GM21825 (cell line): ENCODE data around the gene RUVBL1.

ENCODE experiments used
- ATAC-seq: cut with Tn5 transposase; IDR thresholded peaks from one replicate; pipeline ENCODE4 v1.9.1; 2021; ENCODE audit warnings: mild to moderate bottlenecking, moderate library complexity; ENCODE audit not compliant: unreplicated experiment

RUVBL1 gene

DNA sequence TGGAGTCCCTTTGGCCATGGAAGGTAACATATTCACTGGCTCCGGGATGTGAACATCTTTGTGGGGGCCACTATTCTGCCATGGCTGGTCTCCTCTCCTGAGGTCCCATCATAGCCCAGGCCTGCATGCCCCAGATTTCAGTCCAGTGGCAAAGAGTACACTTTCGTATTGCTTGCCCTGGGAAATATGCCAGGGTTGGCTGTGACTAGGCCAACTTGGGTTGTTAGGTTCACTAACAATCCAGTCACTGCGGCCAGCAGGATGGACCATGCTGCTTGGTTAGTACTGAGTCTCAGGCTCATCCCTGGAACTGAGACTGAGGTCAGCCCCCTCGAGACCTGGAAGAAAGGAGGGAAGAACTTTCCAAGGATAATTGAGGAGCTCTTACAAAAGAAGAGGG, 19.9 kb upstream of the RUVBL1 start:
- ATAC-seq, result no peak

DNA sequence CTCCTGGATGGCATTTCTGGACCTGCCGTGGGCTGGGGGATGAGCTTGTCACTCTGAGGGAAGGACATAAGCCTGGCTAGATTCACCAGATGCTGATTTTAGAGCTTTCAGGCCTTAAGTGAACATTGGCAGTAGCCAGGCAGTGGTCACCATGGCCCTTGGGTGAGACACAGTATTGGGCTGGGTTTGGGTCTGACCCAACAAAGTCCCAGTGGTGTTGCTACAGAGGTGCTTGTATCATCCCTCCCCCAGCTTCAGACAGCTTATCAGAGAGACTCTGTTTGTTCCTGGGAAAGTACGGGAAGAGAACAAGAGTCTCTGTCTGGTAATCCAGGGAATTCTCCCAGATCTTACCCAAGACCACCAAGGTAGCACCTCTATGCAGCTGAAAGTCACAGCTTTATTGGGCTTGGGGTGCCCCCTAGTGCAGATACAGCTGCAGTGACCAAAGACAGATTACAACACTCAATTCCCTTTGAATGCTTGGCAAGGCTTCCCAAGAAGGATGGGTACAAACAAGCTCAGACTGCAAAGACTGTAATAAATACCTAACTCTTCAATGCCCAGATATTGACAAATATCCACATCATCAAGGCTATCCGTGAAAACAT, 9.8 kb upstream of the RUVBL1 start:
- no peak for ATAC-seq

DNA sequence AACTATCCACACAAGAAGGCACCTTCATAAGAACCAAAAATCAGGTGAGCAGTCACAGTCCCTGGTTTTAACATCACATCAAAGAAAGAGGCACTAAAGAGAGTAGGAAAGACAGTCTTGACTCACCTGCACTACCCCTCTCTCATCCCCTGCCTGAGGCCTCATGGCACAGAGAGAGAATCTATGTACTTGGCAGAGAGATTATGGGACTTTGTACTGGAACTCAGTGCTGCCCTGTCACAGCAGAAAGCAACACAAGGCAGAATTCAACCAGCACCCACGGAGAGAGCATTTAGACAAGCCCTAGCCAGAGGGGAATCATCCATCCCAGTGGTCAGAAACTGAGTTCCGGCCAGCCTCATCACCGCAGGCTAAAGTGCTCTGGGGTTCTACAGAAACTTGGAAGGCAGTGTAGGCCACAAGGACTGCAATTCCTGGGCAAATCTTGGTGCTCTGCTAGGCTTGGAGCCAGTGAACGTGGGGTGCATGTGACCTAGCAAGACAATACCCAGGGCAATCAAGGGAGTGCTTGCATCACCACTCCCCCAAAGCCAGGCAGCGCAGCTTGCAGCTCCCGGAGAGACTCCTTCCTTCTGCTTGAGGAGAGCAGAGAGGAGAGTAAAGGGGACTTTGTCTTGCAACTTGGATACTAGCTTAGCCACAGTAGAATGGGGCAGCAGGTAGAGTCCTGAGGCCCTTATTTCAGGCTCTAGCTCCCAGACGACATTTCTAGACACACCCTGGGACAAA, 8.5 kb upstream of the RUVBL1 start:
- no peak for ATAC-seq

DNA sequence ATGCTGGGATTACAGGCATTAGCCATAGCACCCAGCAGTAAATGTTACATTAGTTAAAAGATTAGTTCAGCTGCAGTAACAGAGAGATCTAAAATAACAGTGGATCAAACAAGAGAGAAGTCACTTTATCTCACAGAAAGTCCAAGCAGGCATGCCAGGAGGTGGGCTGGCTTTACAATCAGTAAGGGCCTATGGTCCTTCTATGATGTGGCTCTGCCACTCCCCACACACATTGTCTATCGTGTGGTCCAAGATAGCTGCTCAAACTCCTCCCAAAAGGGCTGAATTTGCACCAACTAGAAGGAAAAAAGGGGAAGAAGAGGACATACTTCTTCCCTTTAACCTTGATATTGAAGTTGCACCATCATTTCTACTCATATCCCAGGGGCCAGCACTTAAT, 4.6 kb upstream of the RUVBL1 start:
- ATAC-seq, result no peak

DNA sequence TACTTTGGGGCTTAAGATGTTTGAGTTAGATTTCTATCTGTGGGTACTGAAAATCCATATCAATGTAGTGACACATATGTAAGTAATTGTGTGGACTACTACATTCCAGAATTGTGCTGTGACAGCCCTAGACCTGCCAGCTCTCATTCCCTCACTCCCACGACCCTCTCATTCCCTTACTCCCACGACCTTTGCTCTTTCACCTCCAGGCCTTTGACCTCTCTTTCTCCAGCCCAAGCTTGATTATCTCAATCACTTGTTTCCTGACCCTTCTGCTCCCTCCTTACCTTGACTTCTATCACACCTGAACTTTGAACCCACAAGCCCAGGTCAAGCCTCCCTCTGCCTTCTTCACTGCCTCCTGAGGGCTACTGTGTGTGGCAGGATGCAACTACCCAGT, 3.6 kb upstream of the RUVBL1 start:
- ATAC-seq, result no peak

DNA sequence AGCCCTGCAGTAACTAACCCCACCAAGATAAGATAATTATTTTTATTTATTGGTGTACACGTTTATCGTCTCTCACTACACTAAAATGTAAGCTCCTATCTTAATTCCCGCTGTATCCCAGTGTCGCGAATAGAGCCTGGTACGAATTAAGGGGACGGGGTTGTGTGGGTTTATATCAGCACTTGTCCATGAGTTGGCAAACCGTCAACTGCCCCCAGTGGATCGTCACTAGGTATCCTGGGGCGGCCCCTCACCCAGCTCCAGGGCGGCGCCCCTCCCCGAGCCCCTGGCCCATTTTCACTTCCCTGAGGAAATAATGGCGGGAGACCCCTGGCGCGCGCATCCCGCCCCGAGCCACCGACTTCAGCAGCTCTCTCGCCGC, 465 bp downstream of the RUVBL1 start:
- peak; percentile 7 for ATAC-seq

DNA sequence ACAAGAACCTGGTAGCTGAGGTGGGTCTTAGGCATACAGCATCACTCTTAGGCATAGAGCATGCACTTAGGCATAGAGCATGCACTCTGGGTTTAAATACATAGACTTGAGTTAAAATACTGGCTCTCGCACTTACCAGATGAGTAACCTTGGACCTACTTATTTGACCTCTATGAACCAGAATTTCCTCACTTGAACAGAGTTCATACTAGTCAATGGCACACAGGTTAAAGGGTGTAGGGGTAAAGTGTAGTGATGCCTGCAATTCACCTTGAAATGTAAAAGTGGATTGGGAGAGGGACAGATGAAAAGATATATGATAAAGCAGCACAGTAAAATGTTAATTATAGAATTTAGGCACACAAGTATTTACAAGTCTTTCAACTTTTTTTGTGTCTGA, 1.6 kb downstream of the RUVBL1 start:
- ATAC-seq, result no peak

DNA sequence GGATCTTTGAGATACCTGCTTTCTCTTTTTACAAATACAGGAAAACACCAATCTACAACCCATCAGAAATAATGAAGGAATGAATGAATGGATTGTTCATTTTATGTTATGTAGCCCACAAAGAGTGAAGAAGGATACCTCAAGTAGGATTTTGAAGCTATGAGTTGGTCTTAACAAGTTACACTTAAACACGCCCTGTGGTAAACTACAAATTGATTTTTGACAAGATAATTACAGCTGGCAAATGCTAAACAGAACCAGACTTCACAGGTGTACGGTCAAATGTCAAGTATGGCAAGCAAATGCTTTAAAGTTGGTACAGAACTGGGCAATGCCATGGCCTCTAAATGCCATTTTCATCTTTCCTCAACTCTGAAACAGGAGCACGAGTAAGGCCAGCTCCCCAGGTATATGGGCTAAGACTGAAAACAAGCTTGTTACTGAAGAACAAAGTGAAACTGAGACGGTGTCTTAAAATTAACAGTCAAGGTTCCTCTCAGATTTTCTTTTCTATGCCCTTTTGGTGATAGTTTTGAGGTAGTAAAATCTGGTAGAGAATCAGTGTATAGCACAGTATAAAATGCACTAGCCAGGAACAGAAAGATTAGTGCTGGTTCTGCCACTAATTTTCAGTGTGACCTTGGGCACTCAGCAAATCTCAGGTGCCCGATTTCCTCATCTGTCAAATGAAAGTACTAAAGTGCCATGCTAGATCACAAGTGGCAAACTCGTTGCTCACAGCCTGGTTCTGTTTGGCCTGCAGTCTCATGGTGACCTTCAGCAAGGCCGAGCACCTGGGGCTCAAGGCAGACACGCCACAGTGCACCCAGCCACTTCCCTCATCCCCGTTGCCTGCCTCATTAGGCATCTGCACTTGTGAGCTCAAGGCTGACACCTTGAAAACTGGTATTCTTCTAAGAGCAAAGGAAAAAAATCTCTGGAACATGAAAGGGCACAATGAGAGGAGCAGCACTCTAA, 9.5 kb downstream of the RUVBL1 start:
- ATAC-seq, result peak; percentile 74

DNA sequence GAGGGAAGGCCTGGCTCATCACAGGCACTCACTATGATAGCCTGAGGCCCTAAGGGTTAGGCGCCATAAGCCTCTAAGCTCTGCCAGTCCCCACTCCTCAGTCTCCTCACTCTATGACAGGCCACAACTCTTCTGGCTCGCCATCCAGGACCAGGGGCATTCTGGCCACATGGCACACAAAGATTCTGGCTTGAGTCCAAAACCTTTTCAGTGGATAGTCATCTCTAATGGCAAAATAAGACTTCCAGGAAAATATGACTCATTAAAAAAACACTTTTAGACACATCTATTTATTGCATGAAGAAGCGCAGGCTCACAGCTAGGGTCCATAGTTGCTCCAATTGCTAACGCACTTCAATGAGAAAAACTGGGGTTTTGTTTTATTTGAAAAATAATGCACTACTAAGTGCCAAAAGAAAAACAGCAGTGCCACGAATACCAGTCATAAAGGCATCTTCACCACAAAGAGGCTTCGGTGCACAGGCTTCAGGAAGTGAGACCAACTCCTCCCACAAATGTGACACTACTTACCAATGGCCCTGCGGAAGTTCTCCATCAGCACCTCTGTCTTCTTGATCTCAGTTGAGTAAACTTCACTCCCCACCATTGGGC, 11.1 kb downstream of the RUVBL1 start:
- ATAC-seq, result no peak

DNA sequence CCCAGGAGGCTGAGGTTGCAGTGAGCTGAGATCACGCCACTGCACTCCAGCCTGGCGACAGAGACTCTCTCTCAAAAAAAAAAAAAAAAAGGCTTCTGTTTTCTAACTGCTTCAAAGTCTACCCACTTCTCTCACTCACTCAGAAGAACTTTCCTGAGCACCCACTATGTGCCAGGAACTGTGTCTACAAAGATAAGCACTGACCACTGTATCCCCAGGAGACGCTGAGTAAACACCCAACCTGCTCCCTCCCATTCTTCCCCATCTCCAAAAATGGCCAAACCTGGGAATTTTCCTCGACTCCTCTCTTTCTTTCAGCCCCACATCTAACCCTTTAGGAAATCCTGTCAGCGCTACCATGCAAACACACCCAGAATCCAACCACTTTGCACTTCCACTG, 12.5 kb downstream of the RUVBL1 start:
- no peak for ATAC-seq

DNA sequence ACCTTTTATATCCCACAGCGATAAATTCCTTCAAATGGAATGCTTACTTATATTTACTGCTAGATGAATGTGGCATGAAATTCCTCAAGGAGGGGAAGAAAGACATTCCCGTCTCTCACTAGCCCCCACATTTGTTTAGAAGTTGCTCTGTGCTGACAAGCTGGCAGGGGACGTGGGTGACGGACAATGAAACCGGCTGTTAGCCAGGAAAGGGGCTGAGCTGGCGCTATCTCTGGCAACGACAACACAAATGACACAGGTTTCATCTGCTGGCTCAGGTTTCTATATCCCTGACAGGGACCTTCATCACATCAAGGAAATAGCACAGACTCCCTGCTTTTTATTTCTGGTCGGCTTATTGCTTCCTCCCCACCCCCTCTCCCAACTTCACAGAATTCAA, 15.8 kb downstream of the RUVBL1 start:
- ATAC-seq, result no peak

DNA sequence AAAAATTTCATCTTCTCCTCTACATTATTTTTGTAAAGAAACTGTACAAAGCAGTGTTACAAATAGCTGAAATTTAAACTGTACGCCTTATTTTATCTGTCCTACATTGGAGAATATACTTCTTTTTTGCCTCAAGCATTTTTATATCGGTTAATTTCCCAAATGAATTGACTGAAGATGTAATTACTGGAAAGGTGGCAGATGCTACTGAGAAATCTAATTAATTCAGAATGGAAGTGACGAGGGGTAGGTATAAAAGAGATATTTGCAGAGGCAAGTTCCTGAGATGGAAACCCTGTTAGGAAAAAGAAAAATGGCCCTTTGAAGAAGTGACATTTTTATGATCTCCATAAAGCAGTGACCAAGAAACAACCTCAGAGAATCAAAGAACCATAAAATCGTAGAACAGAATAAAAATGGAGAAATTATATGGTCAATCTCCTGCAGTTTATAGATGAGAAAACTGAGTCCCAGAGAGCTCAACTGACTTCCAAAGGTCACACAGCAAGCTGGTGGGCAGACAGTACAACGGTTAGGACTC, 20.4 kb downstream of the RUVBL1 start:
- no peak for ATAC-seq

DNA sequence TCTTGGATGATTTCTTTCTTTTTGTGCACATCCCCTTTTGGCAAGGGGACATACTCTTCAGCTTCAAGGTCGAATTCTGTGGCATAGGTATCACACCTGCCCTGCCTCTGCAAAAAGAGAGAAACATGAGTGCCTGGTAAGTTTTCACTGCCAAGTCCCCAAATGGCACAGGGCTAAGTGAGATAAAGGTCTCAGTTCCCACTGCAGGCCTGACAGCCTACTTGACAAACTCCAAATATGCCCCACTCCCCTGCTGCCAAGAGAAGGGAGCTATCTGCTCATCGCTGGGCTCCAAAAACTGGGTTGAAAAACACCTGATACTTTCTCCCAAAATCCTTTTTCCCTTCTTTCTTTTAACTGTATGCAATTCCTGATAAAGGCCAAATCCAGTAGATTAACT, 23.0 kb downstream of the RUVBL1 start:
- ATAC-seq, result no peak

DNA sequence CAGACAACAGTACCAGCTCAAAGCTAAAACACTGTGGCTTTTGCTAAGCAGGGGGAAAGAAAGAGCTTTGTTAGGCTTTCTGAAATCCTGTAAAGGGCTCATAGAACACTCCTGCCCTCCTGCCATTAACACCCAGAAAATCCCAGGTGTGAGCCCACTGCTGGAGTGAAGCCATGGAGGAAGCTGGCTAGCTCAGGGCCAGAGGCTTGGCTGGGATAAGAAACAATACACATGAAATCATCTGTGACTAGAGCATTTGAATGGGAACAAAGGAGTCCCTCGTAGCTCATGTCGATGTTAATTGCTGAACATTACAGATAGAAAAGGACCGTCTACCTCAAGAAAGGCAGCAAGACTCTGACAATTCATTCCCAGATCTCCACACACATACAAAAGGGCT, 23.5 kb downstream of the RUVBL1 start:
- no peak for ATAC-seq

DNA sequence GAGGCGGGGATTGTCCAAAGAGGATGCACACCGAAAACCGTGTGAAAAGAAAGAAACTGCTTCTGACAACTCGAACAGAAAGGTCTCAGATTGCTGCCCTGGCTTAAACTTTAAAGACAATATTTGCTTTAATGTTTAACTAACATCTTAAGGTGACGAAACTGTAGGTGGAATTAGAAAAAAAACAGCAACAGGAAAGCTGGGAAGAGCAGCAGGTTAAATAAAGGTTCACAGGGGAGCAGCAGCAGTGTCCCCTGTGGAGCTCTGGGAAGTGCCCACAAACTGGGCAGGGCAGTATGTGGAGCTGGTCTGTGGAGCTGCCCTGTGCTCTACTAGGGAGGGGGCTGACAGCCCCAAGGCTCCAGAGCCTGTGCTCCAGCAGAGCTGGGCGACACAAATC, 25.4 kb downstream of the RUVBL1 start:
- ATAC-seq, result no peak

DNA sequence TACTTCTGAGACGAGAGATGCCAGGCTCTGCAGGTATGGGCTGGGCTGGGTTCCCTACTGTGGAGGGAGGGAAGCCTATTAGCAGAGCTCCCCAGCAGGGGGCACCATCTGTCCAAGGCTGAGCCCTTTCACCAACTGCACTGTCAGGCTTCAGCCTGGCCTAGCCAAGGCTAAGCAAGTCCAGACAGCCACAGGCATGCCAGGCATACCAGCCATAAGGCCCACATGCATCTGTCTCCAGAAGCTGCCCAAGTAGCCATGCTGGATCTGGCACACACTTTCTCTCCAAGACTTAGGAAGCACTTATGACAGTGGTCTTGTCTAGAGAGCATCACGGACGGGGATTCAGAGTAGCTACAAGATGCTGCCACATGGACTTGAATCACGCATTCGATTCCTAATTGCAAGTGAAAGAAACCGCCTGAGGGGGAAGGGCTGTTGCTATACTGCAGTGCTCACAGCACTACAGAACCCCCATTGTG, 28.3 kb downstream of the RUVBL1 start:
- no peak for ATAC-seq

DNA sequence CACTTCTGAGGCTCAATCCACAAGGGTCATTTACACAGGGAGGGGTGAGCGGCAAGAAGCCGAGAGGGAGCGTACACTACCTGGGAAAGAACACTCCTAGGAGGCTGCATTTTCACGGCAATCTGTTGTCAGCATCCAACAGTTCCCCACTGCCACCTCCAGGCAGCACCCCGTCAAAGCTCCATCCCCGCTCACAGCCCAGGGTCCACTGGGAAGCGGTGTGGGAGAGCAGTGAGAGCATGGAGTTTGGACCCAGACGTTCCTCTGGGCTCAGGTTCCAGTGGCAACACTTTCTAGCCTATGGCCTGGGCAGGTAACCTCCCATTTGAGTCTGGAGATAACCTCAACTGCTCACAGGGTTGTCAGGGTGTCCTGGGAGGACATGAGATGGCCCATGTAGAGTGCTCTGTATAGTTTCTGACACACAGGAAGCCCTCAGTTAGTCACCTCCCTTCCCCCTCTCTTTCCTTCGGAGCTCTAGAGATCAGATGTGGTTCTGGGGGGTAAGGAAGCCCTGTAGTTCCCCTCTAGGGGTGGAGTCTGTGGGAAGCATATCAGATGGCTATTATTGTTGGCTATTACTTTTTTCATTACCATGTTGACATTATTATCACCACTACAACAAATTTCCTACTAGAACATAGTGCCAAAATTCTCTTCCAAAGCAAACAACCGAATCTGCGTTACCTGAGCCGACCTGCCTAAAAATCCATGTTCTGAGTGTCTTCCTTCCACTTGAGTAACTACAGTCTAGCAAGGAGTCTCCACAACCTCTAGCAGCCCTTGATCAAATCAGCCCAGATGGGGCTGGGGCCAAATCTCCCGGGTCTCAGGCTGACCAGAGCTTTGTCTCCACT, 29.1 kb downstream of the RUVBL1 start:
- ATAC-seq, result no peak

DNA sequence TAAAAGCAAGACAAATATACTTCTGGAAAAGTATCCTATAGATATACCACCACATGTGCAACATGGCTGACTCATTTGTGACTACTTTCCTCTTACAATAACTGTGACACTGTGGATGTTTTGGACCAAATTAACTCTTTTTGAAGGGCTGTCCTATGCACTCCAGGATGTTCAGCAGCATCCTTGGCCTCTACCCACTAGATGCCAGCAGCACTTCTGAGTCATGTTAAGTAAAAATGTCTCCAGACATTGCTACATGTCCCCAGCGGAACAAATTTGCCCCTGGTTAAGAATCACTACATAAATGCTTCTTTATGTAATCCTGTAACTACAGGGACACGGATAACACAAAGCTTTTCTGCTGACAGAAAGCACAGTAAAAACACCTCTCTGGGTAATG, 32.0 kb downstream of the RUVBL1 start:
- ATAC-seq, result no peak

DNA sequence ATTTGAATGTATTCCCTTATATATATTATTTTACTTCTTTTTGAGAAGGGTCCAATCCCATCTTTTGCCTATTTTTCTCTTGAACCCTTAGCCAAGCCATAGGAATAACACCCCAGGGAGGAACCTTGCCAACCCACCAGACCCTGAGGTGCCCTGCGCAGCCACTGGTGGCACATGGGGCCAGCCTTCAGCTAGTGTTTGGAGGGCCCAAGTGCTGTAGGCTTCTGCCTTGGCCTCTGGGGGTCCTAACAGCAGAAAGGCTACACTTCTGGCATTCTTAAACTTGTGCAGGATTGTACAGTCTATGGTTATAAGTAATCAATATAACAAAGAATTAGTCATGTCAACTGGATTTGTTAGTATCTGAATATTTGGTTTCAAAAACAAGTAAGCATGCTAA, 34.5 kb downstream of the RUVBL1 start:
- no peak for ATAC-seq

DNA sequence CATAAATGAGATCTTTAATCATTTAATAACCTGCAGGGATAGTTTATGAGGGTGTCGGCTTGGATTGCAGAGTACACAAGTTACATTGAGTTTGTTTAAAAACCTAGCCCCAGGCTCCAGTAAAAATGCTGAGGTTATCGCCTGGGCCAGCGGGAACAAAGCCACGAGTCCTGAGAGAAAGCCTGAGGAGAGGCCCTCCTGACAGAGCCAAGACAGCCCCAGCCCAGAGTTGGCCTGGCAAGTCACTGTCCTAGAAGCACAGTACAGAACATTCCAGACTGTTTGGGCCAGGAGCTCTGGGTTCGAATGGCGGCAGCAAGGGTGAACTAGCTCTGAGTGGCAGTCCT, 39.0 kb downstream of the RUVBL1 start:
- ATAC-seq, result no peak
